ENCODE data around the gene SLC16A7. TPM values are rescaled to one million over a fixed set of nuclear protein-coding genes. Genes with fewer than 3 reads are reported as not detected.

The SLC16A7 gene
- total and polyA plus RNA-seq, 9 of the 15 experiments (the other 6 are each of a cell fraction or from before 2014, with no cell fraction given) = 0.18 TPM; not detected in 8

- ChIA-PET CTCF (ENCODE audit: low intra/inter-chr PET ratio) (no interaction called here), POLR2A (no interaction called here)
- H3K27me3 ChIP-seq (ENCODE audit: control insufficient read depth in 2 of 2, insufficient read depth in 2 of 2, low read length in 2 of 2) = no peaks in the 10 kb centered on the region
- ATAC-seq (no peak), DNase-seq (ENCODE audit: extremely low read depth in 1 of 4, low spot score in 3 of 4) (no peak), FAIRE-seq (no peak)
- TF ChIP-seq NCOA6 (IDR thresholded peaks at IDR 0.05) (no peak), POLR2AphosphoS5 (IDR thresholded peaks at IDR 0.05; ENCODE audit: control insufficient read depth, insufficient read depth, low read depth, low read length) (no peak)
- WGBS (ENCODE audit: insufficient coverage, low coverage, missing lambda C conversion rate) = 0% methylated on average over 2 of the region's 2 CpGs
- no peaks in the 10 kb centered on the region for H3K36me3 ChIP-seq (ENCODE audit: control insufficient read depth, insufficient read depth, low read length)
- no peaks in the 10 kb centered on the region for H3K79me2 ChIP-seq (ENCODE audit: control insufficient read depth, insufficient read depth, low read length)
- in situ Hi-C loops (cut with MboI) (no loop called here), intact Hi-C loops (cut with micrococcal nuclease) (no loop called here)
- no peaks in the 10 kb centered on the region for H3K9me3 ChIP-seq (replicated peaks; ENCODE audit: control insufficient read depth, insufficient read depth, low read depth, low read length)
- BruUV-seq (replicated peaks) = no TSS peak
- no peak overlapping the region for H2AFZ ChIP-seq (ENCODE audit: low read depth, low read length)
- no peaks in the 10 kb centered on the region for H3K9me1 ChIP-seq (ENCODE audit: control insufficient read depth, insufficient read depth, low read length)
- H4K20me1 ChIP-seq (replicated peaks; ENCODE audit: control insufficient read depth, insufficient read depth, low read length) = no peaks in the 10 kb centered on the region
- H3K4me3 ChIP-seq = no peak overlapping the region
- H3K4me2 ChIP-seq (ENCODE audit: insufficient read depth, low read length) = no peak overlapping the region
- H3K9ac ChIP-seq (ENCODE audit: insufficient read depth in 1 of 2, low read depth in 2 of 2, low read length in 2 of 2) = no peak overlapping the region
- no peak overlapping the region for H3K27ac ChIP-seq (ENCODE audit: extremely low read depth, low read depth, low read length)
- H3K4me1 ChIP-seq (replicated peaks in 1 of 2; ENCODE audit: control insufficient read depth in 2 of 2, insufficient read depth in 2 of 2, low read length in 2 of 2) = no peaks in the 10 kb centered on the region
Measured at GRCh38 chr12:59715434-59715833, 119.6 kb downstream of the SLC16A7 start.

GRCh38 chr12:59716043-59716442 lies 120.2 kb downstream of the SLC16A7 start:
- ATAC-seq (no peak), DNase-seq (ENCODE audit: extremely low read depth in 1 of 4, low spot score in 3 of 4) (no peak), FAIRE-seq (no peak)
- Histone ChIP-seq H3K9me3 (replicated peaks; ENCODE audit: control insufficient read depth, insufficient read depth, low read depth, low read length) (no peaks in the 10 kb centered on the region), H3K9ac (ENCODE audit: insufficient read depth in 1 of 2, low read depth in 2 of 2, low read length in 2 of 2) (no peak overlapping the region), H3K4me1 (replicated peaks in 1 of 2; ENCODE audit: control insufficient read depth in 2 of 2, insufficient read depth in 2 of 2, low read length in 2 of 2) (no peaks in the 10 kb centered on the region), H4K20me1 (replicated peaks; ENCODE audit: control insufficient read depth, insufficient read depth, low read length) (no peaks in the 10 kb centered on the region), H3K79me2 (ENCODE audit: control insufficient read depth, insufficient read depth, low read length) (no peaks in the 10 kb centered on the region), H3K4me2 (ENCODE audit: insufficient read depth, low read length) (no peak overlapping the region), H3K27me3 (ENCODE audit: control insufficient read depth in 2 of 2, insufficient read depth in 2 of 2, low read length in 2 of 2) (no peaks in the 10 kb centered on the region), H3K36me3 (ENCODE audit: control insufficient read depth, insufficient read depth, low read length) (no peaks in the 10 kb centered on the region), H2AFZ (ENCODE audit: low read depth, low read length) (no peak overlapping the region), H3K27ac (ENCODE audit: extremely low read depth, low read depth, low read length) (no peak overlapping the region), H3K9me1 (ENCODE audit: control insufficient read depth, insufficient read depth, low read length) (no peaks in the 10 kb centered on the region), H3K4me3 (no peak overlapping the region)
- no TSS peak for BruUV-seq (replicated peaks)
- ChIA-PET CTCF (ENCODE audit: low intra/inter-chr PET ratio) (no interaction called here), POLR2A (no interaction called here)
- TF ChIP-seq RBM15 (IDR thresholded peaks at IDR 0.05; ENCODE audit: insufficient read depth, low read length) (no peak), CHD7 (IDR thresholded peaks at IDR 0.05; ENCODE audit: low read depth, low read length) (no peak), BRD4 (IDR thresholded peaks at IDR 0.05) (no peak), RBM22 (IDR thresholded peaks at IDR 0.05; ENCODE audit: low read depth, low read length, poor library complexity, severe bottlenecking) (no peak)
- in situ Hi-C loops (cut with MboI) = no loop called here
- intact Hi-C loops (cut with micrococcal nuclease) = no loop called here
- 0% methylated on average over 4 of the region's 4 CpGs for WGBS (ENCODE audit: insufficient coverage, low coverage, missing lambda C conversion rate)
